Fibroblast of skin of scalp (primary cell): ENCODE results near the gene CORO1C.

Experiments used
- DNase-seq: peaks from one replicate; pipeline ENCODE4 v3.0.0-alpha.2; 2013

The CORO1C gene

DNA sequence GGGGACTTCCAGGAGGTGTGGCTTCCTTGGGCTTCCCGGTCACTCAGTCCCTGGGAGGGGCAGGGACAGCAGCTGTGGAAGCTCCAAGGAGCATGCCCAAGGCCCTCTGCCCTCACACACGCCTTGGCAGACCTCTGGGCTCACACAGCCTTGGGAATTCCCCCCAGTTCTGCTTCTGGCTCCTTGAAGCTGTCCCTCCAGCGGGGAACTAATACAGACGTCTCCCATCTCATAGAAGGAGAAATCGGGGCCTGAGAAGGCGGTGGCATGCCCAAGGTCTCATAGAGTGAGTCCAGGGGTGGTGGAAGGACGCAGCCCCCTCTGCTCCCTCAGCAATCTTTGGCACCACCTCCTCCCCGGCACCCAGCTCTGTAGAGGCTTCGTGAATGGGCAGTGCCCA is 117.8 kb downstream of the CORO1C start:
- DNase-seq = no peak

- DNase-seq = peak; percentile 38
Observed at GRCh38 chr12:108612788-108613282, 118.5 kb downstream of the CORO1C start.

DNA sequence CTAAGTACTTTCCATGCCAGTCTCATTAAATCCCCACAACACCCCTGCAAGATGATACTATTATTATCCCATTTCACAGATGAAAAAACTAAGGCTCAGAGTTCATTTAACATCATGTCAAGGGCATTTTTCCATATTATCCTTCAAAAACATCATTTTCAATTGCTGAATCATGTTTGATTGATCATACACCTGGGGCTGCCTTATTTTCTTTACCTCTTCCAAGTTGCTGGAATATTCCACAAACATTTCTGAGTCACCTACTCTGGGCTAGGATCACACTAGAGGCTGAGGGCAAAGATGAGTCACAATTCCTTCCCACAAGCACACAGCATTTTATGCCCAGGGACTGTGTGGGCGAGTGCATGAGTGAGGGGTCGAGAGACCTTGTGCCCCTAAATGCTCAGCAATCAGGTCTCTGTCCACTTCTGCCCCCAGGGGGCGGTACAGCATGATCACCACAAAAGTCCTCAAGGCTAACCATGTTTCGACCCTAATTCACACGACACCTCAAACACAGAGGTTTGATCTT is 119.4 kb downstream of the CORO1C start:
- peak; percentile 80 for DNase-seq

GRCh38 chr12:108610856-108611605 is 120.3 kb downstream of the CORO1C start:
- DNase-seq = no peak

DNA sequence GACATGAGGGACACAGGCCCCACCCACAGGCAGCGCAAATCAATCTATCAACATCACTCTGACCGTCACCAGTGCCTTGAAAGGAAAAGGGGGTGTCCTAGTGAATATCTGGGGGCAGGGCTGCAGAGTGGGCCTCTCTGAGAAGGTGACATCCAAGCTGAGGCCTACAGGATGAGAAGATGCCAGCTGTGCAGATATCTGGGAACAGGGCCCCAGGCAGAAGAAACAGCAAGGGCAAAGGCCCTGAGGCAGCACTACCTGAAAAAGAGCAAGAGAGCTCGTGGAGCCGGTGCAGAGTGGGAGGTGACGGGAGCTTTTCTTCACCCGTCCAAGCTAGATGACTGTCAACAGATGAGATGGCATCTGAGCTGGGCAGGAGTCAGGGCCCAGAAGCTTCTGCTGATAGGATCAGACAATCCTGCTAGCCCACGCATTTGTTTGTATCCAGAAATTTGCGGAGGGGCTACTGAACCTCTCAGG is 120.9 kb downstream of the CORO1C start:
- DNase-seq = no peak

GRCh38 chr12:108609537-108610335 is 121.6 kb downstream of the CORO1C start:
- DNase-seq = peak; percentile 97

DNA sequence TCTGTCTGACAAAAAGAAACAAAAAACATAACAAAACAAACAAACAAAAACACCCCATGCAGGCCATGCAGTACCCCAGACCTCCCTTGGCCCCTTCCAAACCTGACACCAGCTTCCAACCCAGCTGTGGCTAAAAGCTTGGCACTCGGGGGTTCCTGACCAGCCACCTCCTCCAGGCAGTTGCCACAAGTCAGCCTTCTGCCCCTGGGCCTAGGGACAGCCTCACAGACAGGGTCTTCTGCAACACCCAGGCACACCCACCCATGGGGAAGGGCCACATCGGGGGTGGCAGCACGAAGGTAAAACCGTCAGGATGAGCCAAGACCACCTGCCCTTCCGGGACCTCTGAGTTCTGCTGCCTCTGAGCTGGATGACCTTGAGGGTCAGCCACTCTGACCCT is 122.7 kb downstream of the CORO1C start:
- no peak for DNase-seq

DNA sequence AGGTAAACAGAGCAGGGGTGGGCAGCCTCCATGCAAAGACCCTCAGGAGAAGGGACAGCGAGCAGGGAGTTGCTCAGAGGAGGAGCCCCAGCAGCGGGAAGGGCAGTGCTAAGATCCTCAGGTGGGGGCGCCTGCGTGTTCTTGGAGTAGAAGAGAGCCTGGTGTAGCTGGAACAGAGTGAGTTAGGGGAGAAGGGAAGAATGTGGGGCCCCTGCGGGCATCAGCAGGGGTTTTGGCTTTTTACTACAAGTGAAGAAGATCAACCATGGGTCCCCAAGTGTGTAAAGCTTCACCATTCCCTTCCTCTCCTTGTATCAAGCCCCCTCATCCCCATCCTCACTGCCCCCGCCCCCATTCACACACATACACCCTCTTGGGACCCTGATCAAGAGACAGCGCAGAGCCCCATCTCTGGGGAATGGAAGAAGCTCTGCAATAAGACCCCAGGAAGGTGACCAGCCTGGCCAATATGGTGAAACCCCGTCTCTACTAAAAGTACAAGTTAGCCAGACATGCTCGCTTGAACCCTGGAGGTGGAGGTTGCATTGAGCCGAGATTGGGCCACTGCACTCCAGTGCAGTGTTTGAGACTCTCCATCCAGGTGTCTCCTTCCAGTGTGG is 123.2 kb downstream of the CORO1C start:
- no peak for DNase-seq

GRCh38 chr12:108606492-108606891 is 124.8 kb downstream of the CORO1C start:
- DNase-seq = no peak

DNA sequence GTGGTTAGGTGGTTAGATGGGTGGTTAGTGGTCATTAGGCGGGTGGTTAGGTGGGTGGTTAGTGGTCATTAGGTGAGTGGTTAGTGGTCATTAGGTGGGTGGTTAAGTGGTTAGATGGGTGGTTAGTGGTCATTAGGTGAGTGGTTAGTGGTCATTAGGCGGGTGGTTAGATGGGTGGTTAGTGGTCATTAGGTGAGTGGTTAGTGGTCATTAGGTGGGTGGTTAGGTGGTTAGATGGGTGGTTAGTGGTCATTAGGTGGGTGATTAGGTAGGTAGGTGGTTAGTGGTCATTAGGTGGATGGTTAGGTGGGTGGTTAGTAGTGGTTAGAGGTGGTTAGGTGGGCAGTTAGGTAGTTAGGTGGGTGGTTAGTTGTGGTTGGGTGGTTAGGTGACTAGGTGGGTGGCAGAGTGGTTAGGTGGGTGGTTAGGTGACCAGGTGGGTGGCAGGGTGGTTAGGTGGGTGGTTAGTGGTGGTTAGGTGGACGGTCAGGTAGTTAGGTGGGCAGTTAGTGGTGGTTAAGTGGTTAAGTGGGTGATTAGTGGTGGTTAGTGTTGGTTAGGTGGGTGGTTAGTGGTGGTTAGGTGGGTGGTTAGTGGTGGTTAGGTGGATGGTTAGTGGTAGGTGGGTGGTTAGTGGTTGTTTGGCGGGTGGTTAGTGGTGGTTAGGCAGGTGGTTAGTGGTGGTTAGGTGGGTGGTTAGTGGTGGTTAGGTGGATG is 125.5 kb downstream of the CORO1C start:
- no peak for DNase-seq

GRCh38 chr12:108605000-108605689 is 126.2 kb downstream of the CORO1C start:
- DNase-seq = no peak

GRCh38 chr12:108604208-108604941 is 126.9 kb downstream of the CORO1C start:
- no peak for DNase-seq

- no peak for DNase-seq
Observed at GRCh38 chr12:108603743-108604142, 127.6 kb downstream of the CORO1C start.

- DNase-seq = no peak
Observed at GRCh38 chr12:108602976-108603704, 128.2 kb downstream of the CORO1C start.

GRCh38 chr12:108602209-108602705 is 129.1 kb downstream of the CORO1C start:
- no peak for DNase-seq

DNA sequence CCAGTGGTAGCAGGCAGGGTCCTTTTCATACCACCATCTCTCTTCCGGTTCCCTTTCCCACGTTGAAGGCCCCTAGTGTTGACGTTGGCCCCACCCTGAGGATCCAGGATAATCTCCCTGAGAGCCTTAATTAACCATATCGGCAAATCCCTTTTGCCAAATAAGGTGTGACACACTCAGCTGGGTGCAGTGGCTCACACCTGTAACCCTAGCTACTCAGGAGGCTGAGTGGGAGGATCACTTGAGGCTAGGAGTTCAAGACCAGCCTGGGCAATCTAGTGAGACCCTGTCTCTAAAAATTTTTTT is 130.7 kb downstream of the CORO1C start:
- no peak for DNase-seq

DNA sequence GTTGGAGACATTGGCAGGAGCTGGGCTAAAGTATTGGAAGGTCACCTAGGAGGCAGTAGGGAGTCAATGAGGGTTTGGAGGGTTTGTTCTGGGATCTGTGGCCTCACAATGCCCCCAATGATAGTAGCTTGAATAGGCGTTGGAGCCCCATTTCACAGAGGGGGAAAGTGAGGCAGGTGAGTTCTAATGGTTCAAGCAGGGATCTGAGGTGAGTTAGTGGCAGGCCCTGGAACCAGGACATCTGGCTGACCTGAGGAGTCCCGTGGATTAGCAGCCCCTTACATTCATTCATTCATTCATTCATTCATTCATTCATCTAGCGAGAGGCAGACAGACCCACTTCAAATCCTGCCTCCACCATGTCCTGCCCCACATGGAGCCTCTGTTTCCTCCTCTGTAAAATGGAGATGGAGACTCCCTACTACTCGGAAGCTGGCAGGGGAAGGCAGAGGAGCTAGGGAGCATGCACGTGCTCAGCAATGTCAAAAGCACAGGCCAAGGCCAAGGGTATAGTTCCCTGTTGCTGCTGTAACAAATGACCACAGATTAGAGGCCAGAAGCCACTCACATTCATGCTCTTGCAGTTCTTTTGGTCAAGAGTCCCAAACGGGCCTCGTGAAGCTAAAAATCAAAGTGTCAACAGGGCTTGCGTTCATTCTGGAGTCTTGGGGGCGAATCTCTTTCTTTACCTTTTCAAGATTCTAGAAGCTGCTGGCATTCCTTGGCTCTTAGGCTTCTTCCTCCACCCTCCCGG is 131.2 kb downstream of the CORO1C start:
- no peak for DNase-seq

- no peak for DNase-seq
Observed at GRCh38 chr12:108599541-108599940, 131.8 kb downstream of the CORO1C start.

DNA sequence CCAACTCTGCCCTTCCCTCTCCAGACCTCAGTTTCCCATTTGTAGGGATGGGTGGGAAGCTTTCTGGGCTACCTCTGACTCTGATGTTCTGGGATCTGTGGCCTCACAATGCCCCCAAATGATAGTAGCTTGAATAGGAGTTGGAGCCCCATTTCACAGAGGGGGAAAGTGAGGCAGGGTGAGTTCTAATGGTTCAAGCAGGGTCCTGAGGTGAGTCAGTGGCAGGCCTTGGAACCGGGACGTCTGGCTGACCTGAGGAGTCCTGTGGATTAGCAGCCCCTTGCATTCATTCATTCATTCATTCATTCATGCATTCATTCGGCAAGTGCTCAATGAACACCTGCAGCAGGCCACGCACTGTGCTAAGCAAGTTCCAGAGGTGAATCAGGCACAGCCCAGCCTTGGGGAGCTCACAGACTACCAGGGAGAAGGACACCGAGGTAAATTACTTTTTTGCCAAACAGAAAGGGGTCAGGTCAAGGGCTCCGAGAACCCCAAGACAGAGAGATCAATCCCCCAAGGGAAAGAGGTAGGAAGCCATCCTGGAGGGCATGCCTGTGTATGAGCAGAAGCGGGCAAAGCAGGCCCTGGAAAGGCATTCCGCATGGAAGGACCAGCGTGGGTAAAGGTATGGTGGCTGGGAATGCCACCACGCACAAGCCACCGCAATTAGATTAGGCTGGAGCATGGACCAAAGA is 132.6 kb downstream of the CORO1C start:
- DNase-seq = no peak
